ENCODE measurements around the gene KNDC1.

DNA sequence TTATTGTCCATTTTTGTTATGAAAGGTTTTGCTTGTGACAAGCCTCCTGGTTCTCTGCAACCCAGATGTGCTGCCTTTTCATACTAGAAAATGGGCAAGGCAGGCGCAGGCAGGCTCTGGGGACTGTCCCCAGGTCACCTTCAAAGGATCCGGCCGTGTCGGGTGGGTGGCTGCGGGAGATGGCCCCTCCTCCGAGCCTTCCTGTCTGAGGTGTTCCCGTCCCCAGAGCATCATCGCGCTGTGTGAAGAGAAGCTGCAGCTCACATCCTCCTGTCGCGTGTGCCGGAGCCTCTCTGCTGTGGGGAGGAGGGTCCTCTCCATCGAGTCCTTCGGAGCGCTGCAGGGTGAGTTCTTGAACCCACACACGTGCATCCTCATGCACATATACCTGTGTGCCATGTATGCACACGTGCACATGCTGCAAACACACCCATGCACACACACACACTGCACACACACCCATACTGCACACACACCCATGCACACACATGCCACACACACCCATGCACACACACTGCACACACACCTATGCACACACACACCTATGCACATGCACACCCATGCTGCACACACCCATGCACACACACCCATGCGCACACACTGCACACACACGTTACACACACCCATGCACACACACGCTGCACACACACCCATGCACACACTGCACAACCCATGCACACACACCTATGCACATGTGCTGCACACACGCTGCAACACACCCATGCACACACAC, 23.8 kb downstream of the KNDC1 start:
- TF ChIP-seq POLR2AphosphoS5 (IDR thresholded peaks at IDR 0.05): no peak
- TF ChIP-seq SMC3 (conservative IDR thresholded peaks at IDR 0.05; ENCODE audit: poor library complexity): no peak
- TF ChIP-seq, protein P1, sequence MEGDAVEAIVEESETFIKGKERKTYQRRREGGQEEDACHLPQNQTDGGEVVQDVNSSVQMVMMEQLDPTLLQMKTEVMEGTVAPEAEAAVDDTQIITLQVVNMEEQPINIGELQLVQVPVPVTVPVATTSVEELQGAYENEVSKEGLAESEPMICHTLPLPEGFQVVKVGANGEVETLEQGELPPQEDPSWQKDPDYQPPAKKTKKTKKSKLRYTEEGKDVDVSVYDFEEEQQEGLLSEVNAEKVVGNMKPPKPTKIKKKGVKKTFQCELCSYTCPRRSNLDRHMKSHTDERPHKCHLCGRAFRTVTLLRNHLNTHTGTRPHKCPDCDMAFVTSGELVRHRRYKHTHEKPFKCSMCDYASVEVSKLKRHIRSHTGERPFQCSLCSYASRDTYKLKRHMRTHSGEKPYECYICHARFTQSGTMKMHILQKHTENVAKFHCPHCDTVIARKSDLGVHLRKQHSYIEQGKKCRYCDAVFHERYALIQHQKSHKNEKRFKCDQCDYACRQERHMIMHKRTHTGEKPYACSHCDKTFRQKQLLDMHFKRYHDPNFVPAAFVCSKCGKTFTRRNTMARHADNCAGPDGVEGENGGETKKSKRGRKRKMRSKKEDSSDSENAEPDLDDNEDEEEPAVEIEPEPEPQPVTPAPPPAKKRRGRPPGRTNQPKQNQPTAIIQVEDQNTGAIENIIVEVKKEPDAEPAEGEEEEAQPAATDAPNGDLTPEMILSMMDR (IDR thresholded peaks at IDR 0.05; ENCODE audit: poor library complexity, severe bottlenecking): no peak
- no peak for TF ChIP-seq EZH2 (IDR thresholded peaks at IDR 0.05; ENCODE audit: borderline replicate concordance, insufficient read depth, low read length, poor library complexity, severe bottlenecking)
- TF ChIP-seq, protein P2, sequence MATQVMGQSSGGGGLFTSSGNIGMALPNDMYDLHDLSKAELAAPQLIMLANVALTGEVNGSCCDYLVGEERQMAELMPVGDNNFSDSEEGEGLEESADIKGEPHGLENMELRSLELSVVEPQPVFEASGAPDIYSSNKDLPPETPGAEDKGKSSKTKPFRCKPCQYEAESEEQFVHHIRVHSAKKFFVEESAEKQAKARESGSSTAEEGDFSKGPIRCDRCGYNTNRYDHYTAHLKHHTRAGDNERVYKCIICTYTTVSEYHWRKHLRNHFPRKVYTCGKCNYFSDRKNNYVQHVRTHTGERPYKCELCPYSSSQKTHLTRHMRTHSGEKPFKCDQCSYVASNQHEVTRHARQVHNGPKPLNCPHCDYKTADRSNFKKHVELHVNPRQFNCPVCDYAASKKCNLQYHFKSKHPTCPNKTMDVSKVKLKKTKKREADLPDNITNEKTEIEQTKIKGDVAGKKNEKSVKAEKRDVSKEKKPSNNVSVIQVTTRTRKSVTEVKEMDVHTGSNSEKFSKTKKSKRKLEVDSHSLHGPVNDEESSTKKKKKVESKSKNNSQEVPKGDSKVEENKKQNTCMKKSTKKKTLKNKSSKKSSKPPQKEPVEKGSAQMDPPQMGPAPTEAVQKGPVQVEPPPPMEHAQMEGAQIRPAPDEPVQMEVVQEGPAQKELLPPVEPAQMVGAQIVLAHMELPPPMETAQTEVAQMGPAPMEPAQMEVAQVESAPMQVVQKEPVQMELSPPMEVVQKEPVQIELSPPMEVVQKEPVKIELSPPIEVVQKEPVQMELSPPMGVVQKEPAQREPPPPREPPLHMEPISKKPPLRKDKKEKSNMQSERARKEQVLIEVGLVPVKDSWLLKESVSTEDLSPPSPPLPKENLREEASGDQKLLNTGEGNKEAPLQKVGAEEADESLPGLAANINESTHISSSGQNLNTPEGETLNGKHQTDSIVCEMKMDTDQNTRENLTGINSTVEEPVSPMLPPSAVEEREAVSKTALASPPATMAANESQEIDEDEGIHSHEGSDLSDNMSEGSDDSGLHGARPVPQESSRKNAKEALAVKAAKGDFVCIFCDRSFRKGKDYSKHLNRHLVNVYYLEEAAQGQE (IDR thresholded peaks at IDR 0.05; ENCODE audit: borderline replicate concordance): no peak
- TF ChIP-seq EP300 (conservative IDR thresholded peaks at IDR 0.05; ENCODE audit: poor library complexity, severe bottlenecking): no peak
- no peak for TF ChIP-seq TAF1 (IDR thresholded peaks at IDR 0.05; ENCODE audit: low read depth)
- TF ChIP-seq MXI1 (conservative IDR thresholded peaks at IDR 0.05; ENCODE audit: poor library complexity, severe bottlenecking): no peak
- no peak for TF ChIP-seq RAD21 (conservative IDR thresholded peaks at IDR 0.05)
